HG02885 (cell line): ENCODE measurements around the gene CTU2.

Source experiments
- ATAC-seq: cut with Tn5 transposase; IDR thresholded peaks from one replicate; pipeline ENCODE4 v1.9.1; 2021; ENCODE audit warnings: mild to moderate bottlenecking; ENCODE audit not compliant: unreplicated experiment, poor library complexity

The CTU2 gene

DNA sequence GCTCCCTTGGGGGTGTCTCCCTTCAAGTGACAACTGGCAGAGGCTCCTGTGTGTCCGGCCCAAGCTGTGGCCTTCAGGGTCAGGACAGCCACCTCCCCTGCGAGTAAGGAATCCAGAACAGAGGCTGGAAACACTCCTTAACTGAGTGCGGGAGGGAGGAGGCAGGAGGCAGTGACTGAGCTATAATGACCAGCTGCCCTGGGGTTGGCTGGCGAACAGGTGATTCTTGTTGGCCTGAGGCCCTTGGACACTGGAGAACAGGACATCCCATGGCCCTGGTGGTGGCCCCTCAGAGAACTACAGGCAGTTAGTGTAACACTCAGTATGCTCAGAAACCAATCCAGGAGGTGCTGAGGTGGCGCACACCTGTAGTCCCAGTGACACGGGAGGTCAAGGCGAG, 10.6 kb upstream of the CTU2 start:
- no peak for ATAC-seq

- ATAC-seq: no peak
Observed at GRCh38 chr16:88696441-88696840, 9.9 kb upstream of the CTU2 start.

GRCh38 chr16:88697116-88697830, 9.0 kb upstream of the CTU2 start:
- ATAC-seq: no peak

GRCh38 chr16:88697831-88698615, 8.3 kb upstream of the CTU2 start:
- ATAC-seq: no peak

DNA sequence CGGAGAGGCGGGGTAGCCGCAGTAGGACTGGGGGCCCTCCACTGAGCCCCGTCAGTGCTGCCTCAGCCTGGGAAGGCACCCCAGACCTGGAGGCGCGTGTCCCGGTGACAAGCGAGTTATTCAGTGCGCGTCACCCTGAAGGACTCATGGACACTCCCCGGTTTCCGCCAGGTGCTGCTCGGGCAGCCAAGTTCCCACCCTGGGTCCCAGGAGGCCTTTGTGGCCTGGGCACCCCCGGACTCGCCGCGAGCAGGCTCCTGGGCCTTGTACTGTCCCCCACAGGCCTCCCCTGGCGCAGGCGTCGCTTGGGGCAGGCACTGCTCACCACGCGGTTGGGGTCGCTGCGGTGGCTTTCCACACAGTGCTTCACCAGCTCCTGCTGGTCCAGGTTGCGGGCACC, 7.7 kb upstream of the CTU2 start:
- no peak for ATAC-seq

DNA sequence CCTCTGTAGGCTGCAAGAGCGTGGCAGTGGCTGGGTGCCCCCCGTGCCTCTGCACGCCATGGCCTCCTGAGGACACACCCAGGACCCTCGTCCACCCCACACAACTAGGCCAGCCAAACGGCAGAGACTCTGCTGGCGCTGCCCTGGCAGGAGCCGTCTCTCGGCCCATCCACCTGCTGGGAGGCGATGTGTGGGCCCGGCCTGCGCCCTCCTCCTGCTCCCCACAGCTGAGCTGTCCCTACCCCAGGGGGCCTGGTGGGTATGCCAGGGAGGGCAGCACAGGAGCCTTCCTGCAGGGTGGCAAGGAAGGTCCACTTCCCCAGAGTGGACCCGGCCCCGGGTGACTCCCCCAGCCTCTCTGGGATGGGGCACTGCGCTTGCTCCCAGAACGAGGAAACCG, 7.1 kb upstream of the CTU2 start:
- no peak for ATAC-seq

GRCh38 chr16:88700322-88700635, 6.0 kb upstream of the CTU2 start:
- ATAC-seq: no peak

DNA sequence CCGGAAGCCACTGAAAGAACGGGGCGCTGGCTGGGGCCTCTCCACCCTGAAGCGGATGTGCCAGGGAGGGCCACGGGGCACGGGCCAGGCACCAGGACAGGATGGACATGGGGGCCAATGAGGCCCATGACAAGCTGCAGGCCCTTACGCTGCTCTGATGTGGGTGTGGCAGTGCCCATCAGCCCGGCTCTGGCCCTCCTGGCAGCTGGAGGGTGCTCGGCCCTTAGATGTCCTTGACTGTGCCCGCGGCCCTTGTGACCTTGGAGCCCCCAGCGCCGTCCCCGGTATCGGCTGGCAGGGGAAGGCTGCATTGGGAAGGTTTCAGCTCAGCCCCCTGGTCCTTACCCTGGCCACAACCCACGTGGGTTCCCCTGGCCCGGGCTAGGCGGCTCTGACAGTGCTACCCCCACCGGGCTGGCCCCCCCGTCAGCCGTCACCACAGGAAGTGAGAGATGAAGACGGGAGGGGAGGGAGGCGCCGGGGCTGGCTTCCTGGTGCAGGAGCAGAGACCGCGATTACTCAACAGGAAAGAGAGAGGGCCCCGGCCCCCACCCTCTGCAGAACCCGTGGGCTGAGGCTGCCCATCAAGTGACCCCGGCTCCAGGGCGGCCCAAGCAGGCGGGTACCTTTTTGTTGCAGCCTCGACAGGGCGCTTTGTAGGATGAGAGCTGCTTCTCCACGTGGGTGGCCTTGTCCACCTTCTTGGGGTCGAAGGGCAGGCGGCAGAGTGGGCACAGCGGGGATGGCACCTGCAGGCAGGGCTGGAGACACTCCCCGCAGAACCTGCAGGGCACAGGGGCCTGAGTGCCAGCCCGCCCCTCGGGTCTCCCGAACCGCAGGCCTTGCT, 5.4 kb upstream of the CTU2 start:
- ATAC-seq: peak; percentile 73

GRCh38 chr16:88701581-88702370, 4.5 kb upstream of the CTU2 start:
- ATAC-seq: no peak

DNA sequence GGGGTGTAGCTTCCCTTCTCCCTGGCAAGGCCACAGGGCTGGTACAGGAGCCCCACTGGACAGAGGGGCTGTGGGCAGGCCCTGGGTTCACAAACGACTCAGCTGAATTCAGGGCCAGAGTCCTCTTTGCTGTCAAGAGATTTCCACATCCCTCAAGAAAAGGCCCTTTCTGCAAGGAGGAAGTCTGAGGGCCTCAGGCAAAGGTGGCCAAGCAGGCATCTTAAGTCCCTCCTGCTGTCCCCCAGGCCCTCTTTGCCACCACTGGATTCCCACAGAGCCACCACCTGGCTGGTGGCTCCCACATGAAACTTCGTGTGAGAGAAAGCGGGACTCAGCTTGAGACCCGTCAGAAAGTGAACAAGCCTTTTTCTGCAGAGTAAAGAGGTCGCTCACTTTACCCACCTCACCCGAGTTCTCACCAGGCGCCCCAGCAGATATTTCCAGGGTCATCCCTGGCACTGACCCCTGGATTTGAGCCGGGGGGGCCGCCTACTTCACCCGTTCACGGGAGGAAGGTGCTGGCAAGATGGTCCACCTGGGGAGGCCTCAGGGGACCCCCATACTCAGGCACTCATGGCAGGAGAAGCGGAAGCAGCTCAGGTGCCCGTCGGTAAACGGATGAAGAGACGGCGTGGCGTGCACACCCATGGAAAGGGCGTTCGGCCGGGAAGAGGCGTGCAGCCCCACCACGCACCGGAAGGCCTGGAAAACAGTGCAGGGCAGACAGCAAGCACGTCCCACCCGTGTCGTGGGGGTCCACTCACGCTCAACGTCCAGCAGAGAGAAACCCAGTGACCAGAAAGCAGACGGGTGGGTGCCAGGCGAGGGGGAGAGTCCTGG, 3.7 kb upstream of the CTU2 start:
- no peak for ATAC-seq

DNA sequence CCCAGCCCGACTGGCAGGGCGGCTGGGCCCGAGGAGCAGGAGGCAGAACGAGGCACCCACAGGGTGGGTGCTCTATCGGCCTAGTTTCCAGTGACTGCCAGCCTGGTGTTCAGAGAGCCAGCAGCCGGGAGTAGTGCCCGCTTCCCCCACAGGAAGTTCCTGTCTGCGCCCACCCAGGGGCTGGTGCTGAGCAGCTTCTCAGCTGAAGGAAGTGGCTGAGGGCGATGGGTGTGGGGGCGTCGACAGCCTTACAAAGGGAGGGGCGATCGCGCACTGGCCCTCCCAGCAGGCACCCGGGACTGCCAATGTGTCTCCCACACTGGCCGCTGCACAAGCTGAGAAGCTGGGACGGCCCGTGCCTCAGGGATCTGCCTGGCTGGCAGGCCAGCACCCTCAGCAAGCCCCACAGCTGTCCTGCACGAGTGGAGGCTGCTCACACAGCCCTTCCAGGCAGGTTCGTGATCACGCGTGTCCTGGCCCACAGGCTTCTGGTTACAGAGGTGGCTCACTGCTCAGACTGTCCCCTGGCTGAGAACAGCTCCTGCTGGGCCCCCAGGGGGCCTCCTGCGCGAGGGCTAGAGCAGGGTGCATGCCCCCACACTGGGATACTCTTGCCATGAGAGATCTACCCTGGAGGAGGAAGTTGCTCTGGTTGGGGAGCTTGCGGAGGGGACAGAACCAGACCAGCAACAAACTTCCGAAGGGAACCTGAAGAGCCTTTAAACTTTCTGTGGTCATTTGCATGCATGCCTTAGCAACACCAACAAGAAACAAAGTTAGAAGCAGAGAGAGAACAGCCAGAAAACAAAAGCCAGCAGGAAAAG, 2.6 kb upstream of the CTU2 start:
- ATAC-seq: no peak

- ATAC-seq: no peak
Observed at GRCh38 chr16:88705076-88705684, 1.1 kb upstream of the CTU2 start.

- ATAC-seq: peak; percentile 25
Observed at GRCh38 chr16:88705801-88706228, 488 bp upstream of the CTU2 start.

- ATAC-seq: no peak
Observed at GRCh38 chr16:88706965-88707826, 893 bp downstream of the CTU2 start.

GRCh38 chr16:88710556-88710955, 4.3 kb downstream of the CTU2 start:
- ATAC-seq: no peak

DNA sequence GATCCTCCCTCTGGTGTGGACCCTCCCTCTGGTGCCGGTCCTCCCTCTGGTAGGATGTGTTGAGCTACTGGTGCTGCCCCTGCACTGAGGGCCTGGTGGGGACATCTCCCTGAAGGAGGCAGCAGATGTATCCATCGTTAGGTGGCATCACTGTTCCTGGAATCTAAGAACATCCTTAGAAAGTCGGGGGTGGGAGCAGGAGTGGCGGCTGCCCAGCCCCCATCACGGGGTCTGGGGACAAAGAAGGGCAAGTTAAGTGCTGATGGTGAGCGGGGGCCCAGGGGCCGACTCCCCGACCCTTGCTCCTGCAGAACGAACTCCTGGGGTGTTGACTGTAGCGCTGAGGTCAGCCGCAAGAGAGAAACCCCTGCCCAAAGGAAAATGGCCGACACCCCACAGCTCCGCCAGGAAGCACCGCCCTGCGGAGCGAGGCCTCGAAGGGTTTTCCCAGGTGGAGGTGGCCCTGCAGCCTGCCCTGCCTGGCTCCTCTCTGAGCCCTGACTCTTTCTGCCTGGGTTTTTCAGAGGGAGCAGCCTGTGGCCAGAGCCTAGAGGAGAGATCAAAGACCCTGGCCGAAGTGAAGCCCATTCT, 5.5 kb downstream of the CTU2 start:
- no peak for ATAC-seq
